GM18858 (cell line): Measurements from ENCODE around the gene DTD1.
A peak's percentile ranks its signal among the peaks of the same experiment; 100 is the strongest.

Source experiments
- ATAC-seq: cut with Tn5 transposase; IDR thresholded peaks from one replicate; pipeline ENCODE4 v1.9.1; 2021; ENCODE audit not compliant: unreplicated experiment

Gene DTD1

GRCh38 chr20:18614244-18614643, 26.4 kb downstream of the DTD1 start:
- ATAC-seq: no peak

- ATAC-seq: no peak
Measured at GRCh38 chr20:18615020-18615650, 27.3 kb downstream of the DTD1 start.

GRCh38 chr20:18621004-18621403, 33.1 kb downstream of the DTD1 start:
- no peak for ATAC-seq

GRCh38 chr20:18623156-18623910, 35.5 kb downstream of the DTD1 start:
- ATAC-seq: no peak

- no peak for ATAC-seq
Measured at GRCh38 chr20:18624948-18625347, 37.1 kb downstream of the DTD1 start.

GRCh38 chr20:18625907-18626655, 38.2 kb downstream of the DTD1 start:
- no peak for ATAC-seq

GRCh38 chr20:18628330-18628920, 40.6 kb downstream of the DTD1 start:
- ATAC-seq: no peak

GRCh38 chr20:18632196-18632789, 44.4 kb downstream of the DTD1 start:
- peak; percentile 73 for ATAC-seq

GRCh38 chr20:18633411-18633810, 45.6 kb downstream of the DTD1 start:
- ATAC-seq: no peak

GRCh38 chr20:18634501-18634900, 46.6 kb downstream of the DTD1 start:
- no peak for ATAC-seq

- ATAC-seq: no peak
Measured at GRCh38 chr20:18635380-18635779, 47.5 kb downstream of the DTD1 start.

- no peak for ATAC-seq
Measured at GRCh38 chr20:18637224-18637623, 49.4 kb downstream of the DTD1 start.

GRCh38 chr20:18638768-18639167, 50.9 kb downstream of the DTD1 start:
- no peak for ATAC-seq

- ATAC-seq: no peak
Measured at GRCh38 chr20:18639501-18639979, 51.7 kb downstream of the DTD1 start.

GRCh38 chr20:18645196-18645745, 57.4 kb downstream of the DTD1 start:
- no peak for ATAC-seq

- ATAC-seq: no peak
Measured at GRCh38 chr20:18645851-18646250, 58.0 kb downstream of the DTD1 start.

- no peak for ATAC-seq
Measured at GRCh38 chr20:18647777-18648176, 59.9 kb downstream of the DTD1 start.

- no peak for ATAC-seq
Measured at GRCh38 chr20:18650224-18650623, 62.4 kb downstream of the DTD1 start.

GRCh38 chr20:18653736-18654447, 66.0 kb downstream of the DTD1 start:
- ATAC-seq: no peak

- no peak for ATAC-seq
Measured at GRCh38 chr20:18654448-18654773, 66.6 kb downstream of the DTD1 start.
